LNCAP (cell line): ENCODE measurements around the gene SLC48A1.

Experiments used
- TF ChIP-seq, protein P1 (sequence below): fragments of 450-650 bp; IDR thresholded peaks from 2 replicates; pipeline ENCODE4 v1.5.1; 2017; ENCODE audit warnings: mild to moderate bottlenecking

The SLC48A1 gene

DNA sequence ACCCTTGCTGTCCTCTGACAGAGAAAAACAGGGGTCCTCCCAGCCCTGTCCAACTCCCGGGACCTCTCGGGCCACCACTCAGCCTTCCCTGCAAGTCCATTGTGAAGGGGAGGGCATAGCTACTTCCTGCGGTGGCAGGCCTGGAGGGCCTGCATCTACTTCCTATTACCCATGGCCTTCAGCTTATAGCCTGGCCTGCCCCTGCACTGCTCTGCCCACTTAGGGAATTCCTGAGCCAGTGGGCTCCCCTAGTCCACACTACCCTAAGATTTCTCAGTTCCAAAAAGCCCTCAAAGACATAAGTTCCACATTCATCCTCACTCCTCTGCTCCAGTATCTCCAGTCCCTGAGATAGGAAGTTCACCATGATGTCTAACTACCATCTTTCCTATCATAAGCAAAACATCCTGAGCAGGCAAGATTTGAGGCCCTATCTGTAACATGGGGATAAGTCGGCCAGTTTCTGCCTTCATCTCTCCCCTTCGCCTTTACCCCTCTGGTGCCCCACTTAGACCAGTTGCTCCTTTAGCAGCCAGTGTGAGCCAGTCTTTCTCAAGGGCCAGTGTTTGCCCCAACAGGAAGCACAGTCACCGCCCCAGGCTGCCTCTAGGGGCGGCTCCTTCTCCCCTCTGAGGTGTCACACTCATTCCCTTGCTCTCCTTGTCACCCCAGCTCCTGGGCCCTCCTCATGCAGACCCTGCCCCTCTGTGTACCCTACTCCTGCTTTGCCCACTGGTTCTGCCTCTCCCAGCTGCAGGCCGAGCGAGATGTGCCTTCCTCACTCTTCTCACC, 35.7 kb downstream of the SLC48A1 start:
- TF ChIP-seq, protein P1, sequence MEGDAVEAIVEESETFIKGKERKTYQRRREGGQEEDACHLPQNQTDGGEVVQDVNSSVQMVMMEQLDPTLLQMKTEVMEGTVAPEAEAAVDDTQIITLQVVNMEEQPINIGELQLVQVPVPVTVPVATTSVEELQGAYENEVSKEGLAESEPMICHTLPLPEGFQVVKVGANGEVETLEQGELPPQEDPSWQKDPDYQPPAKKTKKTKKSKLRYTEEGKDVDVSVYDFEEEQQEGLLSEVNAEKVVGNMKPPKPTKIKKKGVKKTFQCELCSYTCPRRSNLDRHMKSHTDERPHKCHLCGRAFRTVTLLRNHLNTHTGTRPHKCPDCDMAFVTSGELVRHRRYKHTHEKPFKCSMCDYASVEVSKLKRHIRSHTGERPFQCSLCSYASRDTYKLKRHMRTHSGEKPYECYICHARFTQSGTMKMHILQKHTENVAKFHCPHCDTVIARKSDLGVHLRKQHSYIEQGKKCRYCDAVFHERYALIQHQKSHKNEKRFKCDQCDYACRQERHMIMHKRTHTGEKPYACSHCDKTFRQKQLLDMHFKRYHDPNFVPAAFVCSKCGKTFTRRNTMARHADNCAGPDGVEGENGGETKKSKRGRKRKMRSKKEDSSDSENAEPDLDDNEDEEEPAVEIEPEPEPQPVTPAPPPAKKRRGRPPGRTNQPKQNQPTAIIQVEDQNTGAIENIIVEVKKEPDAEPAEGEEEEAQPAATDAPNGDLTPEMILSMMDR: no peak

DNA sequence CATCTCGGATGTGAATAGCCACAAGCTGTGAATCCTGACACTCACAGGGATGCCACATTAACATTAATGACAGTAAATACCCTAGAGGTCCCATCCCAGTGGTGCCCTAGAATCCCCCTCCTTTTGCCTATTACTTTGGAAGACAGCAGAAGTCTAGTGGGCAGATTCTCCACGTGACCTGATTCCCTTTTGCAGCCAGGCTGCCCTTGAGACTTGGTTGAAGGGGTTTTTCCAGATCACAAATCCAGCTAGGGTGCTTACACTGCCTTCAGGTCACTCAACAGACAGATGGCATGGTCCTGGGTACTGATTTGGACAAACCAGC, 38.0 kb downstream of the SLC48A1 start:
- TF ChIP-seq, protein P1: no peak

DNA sequence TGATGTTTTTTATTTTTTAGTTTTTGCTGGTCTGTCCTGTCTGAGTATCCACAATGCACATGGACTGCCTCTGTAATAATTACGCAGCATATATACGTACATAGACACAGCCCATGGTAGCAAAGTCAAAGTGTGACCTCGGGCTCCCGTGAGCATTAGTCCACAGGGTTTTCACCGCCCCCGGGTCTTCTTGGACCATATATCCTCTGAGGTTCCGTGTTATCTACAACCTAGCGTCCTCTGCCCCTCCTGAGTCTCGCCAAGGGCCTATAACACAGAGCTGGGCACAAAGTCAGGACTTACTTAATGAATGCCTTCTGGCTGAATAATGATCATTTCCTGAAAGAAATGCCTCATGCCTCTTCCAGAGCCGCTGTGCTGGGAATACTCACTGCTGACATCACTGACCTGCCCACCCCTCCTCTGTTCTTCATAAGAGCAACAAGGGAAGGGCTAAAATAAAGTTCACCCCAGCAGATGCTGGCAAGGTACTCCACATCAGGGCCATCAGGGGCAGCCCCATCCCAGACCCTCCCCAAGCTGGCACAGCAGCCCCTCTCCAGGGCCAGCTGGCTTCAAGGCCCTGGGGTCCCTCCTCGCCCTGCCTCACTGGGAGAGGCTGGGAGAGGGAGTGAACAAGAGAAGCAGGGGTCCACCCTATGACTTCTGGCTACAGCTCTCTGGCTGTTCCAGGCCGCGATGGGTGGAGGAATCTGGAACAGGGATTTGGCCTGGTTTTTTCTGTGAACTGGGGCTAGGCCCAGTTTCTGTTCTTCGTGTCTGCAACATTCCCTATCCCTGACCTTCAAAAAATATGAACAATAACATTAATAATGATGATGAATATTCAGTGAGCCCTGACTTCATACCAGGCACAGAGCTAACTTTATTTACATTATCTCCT, 38.8 kb downstream of the SLC48A1 start:
- TF ChIP-seq, protein P1: no peak

DNA sequence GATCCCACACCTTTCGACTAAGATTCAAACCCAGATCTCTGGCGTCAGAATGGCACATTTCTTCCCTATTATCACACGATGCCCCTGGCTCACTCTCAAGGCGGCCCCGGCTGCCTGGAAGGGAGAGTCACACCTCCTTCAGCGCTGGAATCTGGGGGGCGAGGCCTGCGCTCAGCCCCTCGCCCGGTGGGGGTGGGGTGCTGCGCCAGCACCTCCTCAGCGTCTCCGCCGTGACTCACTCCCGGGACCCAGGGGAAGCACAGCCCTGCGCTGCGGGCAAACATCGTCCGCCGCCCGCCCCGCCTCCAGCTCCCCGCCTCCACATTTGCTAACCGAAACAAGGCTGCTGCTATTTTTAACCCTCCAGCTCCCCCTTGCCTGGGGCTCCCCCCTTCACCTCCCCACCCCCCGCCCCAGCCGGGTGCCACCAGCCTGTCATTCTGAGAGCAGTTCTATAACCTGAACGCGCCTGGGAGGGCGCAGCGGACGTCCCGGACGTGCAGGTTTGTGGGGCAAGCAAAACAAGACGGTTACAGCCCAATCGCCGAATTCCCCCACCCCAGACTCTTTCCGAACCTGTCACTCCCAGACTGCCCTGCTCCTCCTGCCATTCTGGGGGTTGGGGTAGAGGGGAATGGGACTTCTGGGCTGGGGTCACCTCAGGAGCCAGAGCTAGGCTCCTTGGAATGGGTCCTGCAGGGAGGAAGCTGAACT, 39.9 kb downstream of the SLC48A1 start:
- TF ChIP-seq, protein P1: no peak

DNA sequence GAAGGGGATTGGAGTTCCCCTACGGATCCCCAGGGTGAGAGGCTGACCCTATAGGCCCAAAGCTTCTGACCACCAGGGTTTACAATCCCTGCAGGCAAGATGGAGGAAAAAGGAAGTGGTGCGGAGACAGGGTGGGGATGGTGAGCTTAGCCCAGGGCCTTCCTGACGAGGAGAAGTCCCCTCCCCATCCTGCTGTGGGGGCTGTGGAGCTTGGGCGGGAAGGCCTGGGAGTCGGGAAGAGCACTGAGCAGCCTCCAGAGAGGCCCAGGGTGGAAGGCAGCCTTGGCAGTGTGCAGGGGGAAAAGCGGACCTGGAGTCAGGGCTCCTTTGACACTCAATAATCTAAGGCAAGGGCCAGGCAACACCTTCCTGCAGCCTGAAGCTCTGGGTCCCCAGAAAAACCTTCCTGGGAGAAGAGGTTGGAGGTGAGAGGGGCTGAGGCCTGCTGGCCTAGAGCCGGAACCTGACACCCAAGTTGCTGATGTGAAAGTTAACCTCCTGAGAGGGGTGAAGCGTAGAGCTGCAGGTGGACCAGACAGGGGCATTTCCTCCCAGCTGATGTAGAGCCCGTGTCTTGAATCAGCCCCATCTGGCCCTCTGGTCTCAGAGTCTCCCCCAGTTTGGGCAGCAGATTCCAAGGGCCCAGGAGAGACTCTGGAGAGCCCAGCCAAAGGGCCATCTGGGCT, 40.6 kb downstream of the SLC48A1 start:
- TF ChIP-seq, protein P1: no peak

DNA sequence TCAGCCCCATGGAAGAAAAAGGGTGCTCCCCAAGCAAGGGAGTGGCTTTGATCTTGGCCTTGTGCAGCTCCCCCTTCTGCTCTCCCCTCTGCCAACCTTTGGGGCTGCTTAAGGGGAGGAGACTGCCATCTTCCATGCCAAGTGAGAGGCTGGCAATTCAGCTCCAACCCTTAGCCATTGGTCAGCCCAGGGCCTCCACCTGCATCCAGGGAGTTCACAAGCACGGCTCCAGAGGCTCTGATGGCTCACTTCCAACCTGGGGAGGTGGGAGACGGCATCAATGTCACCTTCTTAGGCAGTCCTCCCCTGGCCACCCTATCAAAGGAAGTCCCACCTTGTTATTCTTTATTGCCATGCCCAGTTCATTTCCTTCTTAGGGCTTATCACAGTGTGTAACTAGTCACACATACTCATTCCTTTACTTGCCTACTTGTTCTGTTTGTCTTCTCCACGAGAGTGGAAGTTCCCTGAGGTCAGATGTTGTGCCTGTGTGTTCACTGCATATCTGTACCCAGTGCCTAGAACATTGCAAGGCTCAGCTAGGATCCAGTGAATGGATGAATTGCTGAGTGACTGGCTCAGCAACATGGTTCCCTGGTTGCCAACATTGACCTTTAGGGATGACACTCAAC, 41.6 kb downstream of the SLC48A1 start:
- TF ChIP-seq, protein P1: no peak
